H1 (cell line): ENCODE measurements around the gene TGFBR2. TPM values are rescaled to one million over a fixed set of nuclear protein-coding genes. Genes with fewer than 3 reads are reported as not detected.

ENCODE experiments used
- CTCF ChIA-PET: fragments of 300-600 bp; sonication (Branson Sonifier 250); formaldehyde crosslinking; loops from one replicate; lab custom pipeline; 2021; ENCODE audit not compliant: partially characterized antibody; lab: Charles Lee
- POLR2A ChIA-PET: fragments of 300-600 bp; sonication (Branson Sonifier 250); formaldehyde crosslinking; loops from one replicate; lab custom pipeline; 2021; ENCODE audit warnings: inconsistent platforms; ENCODE audit not compliant: partially characterized antibody; lab: Charles Lee
- DNase-seq, 2 experiments: peaks; one replicate each; pipeline versions ENCODE4 v3.0.0 to v3.0.0-alpha.2; 2010 to 2022; ENCODE audit warnings: low spot score in 2 of 2, low read depth in 1 of 2, mixed read lengths in 1 of 2
- FAIRE-seq: peaks from 2 replicates; lab custom pipeline; 2011; peaks lifted over from hg19 to GRCh38; lab: Jason Lieb, UNC
- H2AFZ ChIP-seq: 2 replicates; pipeline ENCODE4 v1.8.1; 2012; ENCODE audit warnings: low read length, inconsistent platforms
- H2AK5ac ChIP-seq: 2 replicates; pipeline ENCODE4 v1.6.1; 2013; ENCODE audit warnings: low read depth, low read length
- H2BK120ac ChIP-seq: replicated peaks from 2 replicates; pipeline ENCODE3; 2013; ENCODE audit warnings: low read depth, low read length, inconsistent platforms
- H2BK12ac ChIP-seq: 2 replicates; pipeline ENCODE4 v1.6.1; 2013; ENCODE audit warnings: low read depth, low read length
- H2BK15ac ChIP-seq: 2 replicates; pipeline ENCODE4 v1.6.1; 2013; ENCODE audit warnings: low read length
- H2BK20ac ChIP-seq: 2 replicates; pipeline ENCODE4 v1.6.1; 2013; ENCODE audit warnings: low read length
- H2BK5ac ChIP-seq: 2 replicates; pipeline ENCODE4 v1.6.1; 2013; ENCODE audit warnings: low read depth, low read length
- H3K14ac ChIP-seq: 2 replicates; pipeline ENCODE4 v1.6.1; 2013; ENCODE audit warnings: inconsistent platforms; ENCODE audit not compliant: insufficient read length
- H3K18ac ChIP-seq: 2 replicates; pipeline ENCODE4 v1.6.1; 2013; ENCODE audit warnings: low read length; ENCODE audit errors: extremely low read depth
- H3K23ac ChIP-seq: 2 replicates; pipeline ENCODE4 v1.6.1; 2013; ENCODE audit warnings: inconsistent platforms; ENCODE audit not compliant: insufficient read length
- H3K23me2 ChIP-seq: 2 replicates; pipeline ENCODE4 v1.6.1; 2013; ENCODE audit warnings: low read depth, low read length
- H3K27ac ChIP-seq: 2 replicates; pipeline ENCODE4 v1.6.1; 2011; ENCODE audit warnings: low read depth, low read length, inconsistent platforms
- H3K27me3 ChIP-seq, 4 experiments: replicated peaks in 1 of 4; 1 replicate in 1 of 4; 2 replicates in 3 of 4; pipeline versions ENCODE4 v1.6.1 to v1.8.1; 2011 to 2013; ENCODE audit warnings: low read length in 3 of 4, mild to moderate bottlenecking in 3 of 4, inconsistent platforms in 2 of 4, mixed read lengths in 2 of 4, moderate library complexity in 1 of 4; ENCODE audit not compliant: control insufficient read depth in 3 of 4, insufficient read depth in 3 of 4; ENCODE audit errors: extremely low read depth in 1 of 4
- H3K36me3 ChIP-seq, 4 experiments: 2 replicates each; pipeline versions ENCODE4 v1.6.1 to v1.8.1; 2011 to 2013; ENCODE audit warnings: mild to moderate bottlenecking in 4 of 4, low read length in 3 of 4, moderate library complexity in 2 of 4, control low read depth in 1 of 4, inconsistent platforms in 1 of 4; ENCODE audit not compliant: insufficient read depth in 4 of 4, control insufficient read depth in 2 of 4
- H3K4ac ChIP-seq: replicated peaks from 2 replicates; pipeline ENCODE3; 2013; ENCODE audit warnings: low read length, low read depth, mixed read lengths, inconsistent platforms; ENCODE audit not compliant: insufficient read length
- H3K4me1 ChIP-seq, 4 experiments: replicated peaks in 1 of 4; 1 replicate in 1 of 4; 2 replicates in 3 of 4; pipeline versions ENCODE4 v1.6.1 to v1.8.1; 2011 to 2013; ENCODE audit warnings: low read length in 3 of 4, inconsistent platforms in 2 of 4, mixed read lengths in 1 of 4; ENCODE audit not compliant: insufficient read depth in 4 of 4, control insufficient read depth in 3 of 4
- H3K4me2 ChIP-seq, 2 experiments: 2 replicates each; pipeline versions ENCODE4 v1.6.1 to v1.8.1; 2011 to 2013; ENCODE audit warnings: low read depth in 2 of 2, low read length in 2 of 2, control low read depth in 1 of 2, inconsistent platforms in 1 of 2, mild to moderate bottlenecking in 1 of 2; ENCODE audit not compliant: insufficient read depth in 1 of 2
- H3K4me3 ChIP-seq, 4 experiments: fragments of 200-600, 300-600 bp in 1 of 4; sonication (generic), shearing (Covaris generic), sonication (Bioruptor Twin) in 1 of 4; 2 replicates each; pipeline versions ENCODE4 v1.5.1 to v1.8.1; 2011 to 2016; ENCODE audit warnings: low read length in 4 of 4, low read depth in 3 of 4, control low read depth in 2 of 4, inconsistent platforms in 2 of 4, mild to moderate bottlenecking in 2 of 4, mixed read lengths in 1 of 4, moderate library complexity in 1 of 4; ENCODE audit not compliant: insufficient read depth in 2 of 4; ENCODE audit errors: extremely low read depth in 1 of 4
- H3K56ac ChIP-seq: replicated peaks from 2 replicates; pipeline ENCODE3; 2013; ENCODE audit warnings: low read depth, mild to moderate bottlenecking, mixed read lengths, low read length, inconsistent platforms; ENCODE audit not compliant: insufficient read length
- H3K79me1 ChIP-seq: 2 replicates; pipeline ENCODE4 v1.6.1; 2013; ENCODE audit warnings: low read depth, low read length, control low read depth
- H3K79me2 ChIP-seq, 2 experiments: 2 replicates each; pipeline versions ENCODE4 v1.6.1 to v1.8.1; 2012 to 2013; ENCODE audit warnings: low read length in 2 of 2, mild to moderate bottlenecking in 2 of 2, inconsistent platforms in 1 of 2; ENCODE audit not compliant: insufficient read depth in 2 of 2, control insufficient read depth in 1 of 2
- H3K9ac ChIP-seq, 4 experiments: replicated peaks in 1 of 4; 1 replicate in 1 of 4; 2 replicates in 3 of 4; pipeline versions ENCODE4 v1.6.1 to v1.8.1; 2011 to 2013; ENCODE audit warnings: low read depth in 3 of 4, low read length in 3 of 4, control low read depth in 2 of 4, mild to moderate bottlenecking in 2 of 4, moderate library complexity in 2 of 4, inconsistent platforms in 1 of 4; ENCODE audit errors: extremely low read depth in 1 of 4
- H3K9me3 ChIP-seq, 2 experiments: 2 replicates each; pipeline versions ENCODE4 v1.6.1 to v1.8.1; 2012 to 2013; ENCODE audit warnings: mild to moderate bottlenecking in 2 of 2, moderate library complexity in 2 of 2, control low read depth in 1 of 2, inconsistent platforms in 1 of 2, low read depth in 1 of 2, low read length in 1 of 2, mixed read lengths in 1 of 2; ENCODE audit not compliant: insufficient read depth in 2 of 2
- H4K20me1 ChIP-seq, 2 experiments: replicated peaks in 1 of 2; 2 replicates each; pipeline versions ENCODE3 to v1.8.1; 2011 to 2013; ENCODE audit warnings: inconsistent platforms in 2 of 2, low read length in 2 of 2, mild to moderate bottlenecking in 1 of 2; ENCODE audit not compliant: insufficient read depth in 2 of 2, control insufficient read depth in 1 of 2
- H4K5ac ChIP-seq: 2 replicates; pipeline ENCODE4 v1.6.1; 2013; ENCODE audit warnings: low read length, low read depth, mixed read lengths, inconsistent platforms; ENCODE audit not compliant: insufficient read length
- H4K8ac ChIP-seq: 2 replicates; pipeline ENCODE4 v1.8.0; 2013; ENCODE audit warnings: mild to moderate bottlenecking, moderate library complexity, low read length, inconsistent platforms; ENCODE audit not compliant: insufficient read depth; ENCODE audit errors: extremely low read depth
- H4K91ac ChIP-seq: replicated peaks from 2 replicates; pipeline ENCODE3; 2013; ENCODE audit warnings: low read length, mixed read lengths, inconsistent platforms; ENCODE audit not compliant: insufficient read length
- ASH2L ChIP-seq: fragments of 200-600, 300-600 bp; sonication (generic); IDR thresholded peaks from one replicate; pipeline ENCODE4 v1.7.1; 2017; ENCODE audit warnings: low read length
- CHD2 ChIP-seq: IDR thresholded peaks from 2 replicates; pipeline ENCODE4 v1.6.1; 2012; ENCODE audit warnings: low read length, improper control_type of control experiment
- EP300 ChIP-seq, 2 experiments: IDR thresholded peaks; 1 replicate in 1 of 2; 2 replicates in 1 of 2; pipeline ENCODE4 v1.6.1; 2011 to 2012; ENCODE audit warnings: low read depth in 2 of 2, low read length in 2 of 2, mild to moderate bottlenecking in 2 of 2, borderline replicate concordance in 1 of 2, inconsistent platforms in 1 of 2, moderate library complexity in 1 of 2
- HDAC2 ChIP-seq, 2 experiments: fragments of 300-600 bp in 1 of 2; sonication (generic) in 1 of 2; IDR thresholded peaks; 2 replicates each; pipeline ENCODE4 v1.6.1; 2011 to 2012; ENCODE audit warnings: low read depth in 2 of 2, low read length in 2 of 2, mild to moderate bottlenecking in 2 of 2, moderate library complexity in 2 of 2, borderline replicate concordance in 1 of 2, inconsistent platforms in 1 of 2
- JUND ChIP-seq: IDR thresholded peaks from 2 replicates; pipeline ENCODE4 v1.6.1; 2011; ENCODE audit warnings: mild to moderate bottlenecking, improper control_type of control experiment, low read length
- KDM5A ChIP-seq: fragments of 200-600 bp; IDR thresholded peaks from 2 replicates; pipeline ENCODE4 v1.7.1; 2012; ENCODE audit warnings: mild to moderate bottlenecking, low read length, inconsistent platforms, mixed read lengths
- MAFK ChIP-seq: IDR thresholded peaks from 2 replicates; pipeline ENCODE4 v1.6.1; 2012; ENCODE audit warnings: low read depth, mild to moderate bottlenecking, improper control_type of control experiment, low read length
- RFX5 ChIP-seq: IDR thresholded peaks from 2 replicates; pipeline ENCODE4 v1.6.1; 2011; ENCODE audit warnings: low read depth, low read length, improper control_type of control experiment, borderline replicate concordance
- SAP30 ChIP-seq: fragments of 300-600 bp; sonication (generic); IDR thresholded peaks from 2 replicates; pipeline ENCODE4 v1.7.1; 2012; ENCODE audit warnings: low read length, moderate library complexity, mild to moderate bottlenecking, inconsistent platforms; ENCODE audit not compliant: insufficient read depth, insufficient replicate concordance
- SIN3A ChIP-seq, 2 experiments: IDR thresholded peaks in 1 of 2; conservative IDR thresholded peaks in 1 of 2; 2 replicates each; pipeline ENCODE4 v1.6.1; 2011 to 2012; ENCODE audit warnings: low read length in 2 of 2, improper control_type of control experiment in 1 of 2, low read depth in 1 of 2, mild to moderate bottlenecking in 1 of 2
- TEAD4 ChIP-seq: IDR thresholded peaks from 2 replicates; pipeline ENCODE4 v1.6.1; 2012; ENCODE audit warnings: low read depth, low read length, inconsistent platforms, mixed read lengths
- YY1 ChIP-seq: IDR thresholded peaks from 2 replicates; pipeline ENCODE4 v1.6.1; 2011; ENCODE audit warnings: low read depth, mild to moderate bottlenecking, low read length
- WGBS, 2 experiments: shearing (Covaris generic) in 1 of 2; methylation state at CpG; one replicate each; pipeline versions ENCODE4 v1.1.6 to v1.1.7; 2013 to 2015; ENCODE audit warnings: low lambda C conversion rate in 2 of 2, mixed read lengths in 2 of 2, inconsistent platforms in 1 of 2, low coverage in 1 of 2, missing lambda C conversion rate in 1 of 2; ENCODE audit not compliant: insufficient replicate concordance in 2 of 2, insufficient coverage in 1 of 2, insufficient read length in 1 of 2; ENCODE audit errors: extremely low coverage in 1 of 2, missing lambda C conversion rate in 1 of 2; 5-methylcytosine and 5-hydroxymethylcytosine counted together
- polyA plus RNA-seq, 7 experiments: library from polyadenylated mRNA; depleted of rRNA in 3 of 7; stranded (reverse) in 5 of 7; unstranded in 2 of 7; fragments of >200 nt in 5 of 7; fragments of 200-250 nt in 2 of 7; gene quantifications; 1 replicate in 5 of 7; 2 replicates in 1 of 7; 4 replicates in 1 of 7; pipeline versions ENCODE4 v1.2.1 to v1.2.3, GENCODE V29; 2011 to 2013; ENCODE audit warnings: missing spikeins in 2 of 7, mixed read lengths in 2 of 7
- total RNA-seq: library from RNA; stranded (reverse); fragmentation: NEBNext Ultra II Directional; extraction: Animal tissue kit (Norgen Biotek cat#: 25700); gene quantifications from 2 replicates; pipeline ENCODE4 v1.2.1, GENCODE V29; 2021
- TF ChIP-seq, protein P1 (sequence below): IDR thresholded peaks from 2 replicates; pipeline ENCODE4 v1.6.1; 2012; ENCODE audit warnings: inconsistent platforms

TGFBR2 gene
- total and polyA plus RNA-seq, 2 of the 8 experiments (the other 6 are each of a cell fraction or from before 2014, with no cell fraction given), result 4.2 to 7.4 TPM

DNA sequence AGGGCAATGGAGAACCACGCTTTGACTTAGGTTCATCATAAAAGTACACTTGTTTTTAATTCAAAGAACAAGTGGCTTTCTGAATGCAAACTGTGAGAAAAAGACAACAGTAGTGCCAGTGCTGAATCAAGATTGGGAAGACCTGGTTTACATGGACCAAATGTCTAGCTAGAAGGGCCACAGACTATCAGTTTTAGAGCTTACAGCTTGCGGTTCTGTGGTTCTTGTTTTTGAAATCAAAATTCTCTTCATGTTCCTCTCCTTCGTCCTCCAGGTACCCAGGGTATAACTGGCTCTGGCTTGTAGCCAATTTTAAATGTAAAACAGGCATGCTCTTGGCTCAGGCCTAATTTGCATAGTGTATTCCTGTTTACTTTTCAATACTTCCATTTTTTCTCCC, 124.6 kb downstream of the TGFBR2 start:
- no peaks in the 10 kb centered on the region for H3K4me1 ChIP-seq
- no peak overlapping the region for H2BK5ac ChIP-seq
- H3K23me2 ChIP-seq, result no peaks in the 10 kb centered on the region; the same call in 1 of the 2 replicates
- no peak overlapping the region for H3K4ac ChIP-seq
- H2BK120ac ChIP-seq, result no peak overlapping the region
- no peaks in the 10 kb centered on the region for H3K79me2 ChIP-seq
- H3K4me3 ChIP-seq, result no peak overlapping the region
- no peak overlapping the region for H3K56ac ChIP-seq
- ChIA-PET CTCF (interaction anchor here (1.4 kb wide), 1 partner anchor 38 kb away, joined by 5 read pairs; no protein-coding TSS in a partner anchor), POLR2A (no interaction called here)
- H4K91ac ChIP-seq, result peak overlapping the region; percentile 26
- no peak overlapping the region for H2BK20ac ChIP-seq
- no peak for FAIRE-seq
- H3K36me3 ChIP-seq, result no peaks in the 10 kb centered on the region
- no peak for DNase-seq
- H2BK15ac ChIP-seq, result no peak overlapping the region
- H4K8ac ChIP-seq, result no peak overlapping the region
- no peak overlapping the region for H2AFZ ChIP-seq
- H3K9me3 ChIP-seq, result no peaks in the 10 kb centered on the region
- no peak overlapping the region for H3K27ac ChIP-seq
- peaks cover 0 to 2% (median 0%) of the 10 kb centered on the region in 4 experiments; a peak in 1 of 7 replicates for H3K27me3 ChIP-seq
- H3K4me2 ChIP-seq, result no peak overlapping the region
- no peak overlapping the region for H3K14ac ChIP-seq
- H3K9ac ChIP-seq, result no peak overlapping the region
- 90% methylated on average over 3 of the region's 3 CpGs; no CpG with 5 or more reads in 1 of the 2 experiments for WGBS, 2 experiments
- no peak overlapping the region for H4K5ac ChIP-seq
- no peak overlapping the region for H3K18ac ChIP-seq
- H2AK5ac ChIP-seq, result no peak overlapping the region
- H3K23ac ChIP-seq, result no peak overlapping the region
- no peak overlapping the region for H2BK12ac ChIP-seq
- H3K79me1 ChIP-seq, result no peaks in the 10 kb centered on the region
- no peaks in the 10 kb centered on the region for H4K20me1 ChIP-seq
- TF ChIP-seq HDAC2 (IDR thresholded peaks at IDR 0.05; ENCODE audit: borderline replicate concordance in 1 of 2, low read depth in 2 of 2, low read length in 2 of 2) (no peak), KDM5A (no peak), MAFK (no peak), JUND (no peak), CHD2 (no peak), RFX5 (no peak), TEAD4 (no peak), SAP30 (no peak), YY1 (no peak), ASH2L (no peak), SIN3A (conservative IDR thresholded peaks at IDR 0.05 in 1 of 2, IDR thresholded peaks at IDR 0.05 in 1 of 2; ENCODE audit: low read depth in 1 of 2, low read length in 2 of 2) (no peak), EP300 (IDR thresholded peaks at IDR 0.05; ENCODE audit: borderline replicate concordance in 1 of 2, low read depth in 2 of 2, low read length in 2 of 2) (no peak)
- TF ChIP-seq, protein P1, sequence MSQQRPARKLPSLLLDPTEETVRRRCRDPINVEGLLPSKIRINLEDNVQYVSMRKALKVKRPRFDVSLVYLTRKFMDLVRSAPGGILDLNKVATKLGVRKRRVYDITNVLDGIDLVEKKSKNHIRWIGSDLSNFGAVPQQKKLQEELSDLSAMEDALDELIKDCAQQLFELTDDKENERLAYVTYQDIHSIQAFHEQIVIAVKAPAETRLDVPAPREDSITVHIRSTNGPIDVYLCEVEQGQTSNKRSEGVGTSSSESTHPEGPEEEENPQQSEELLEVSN, result no peak
